SK-N-SH (cell line): Measurements from ENCODE around the gene LRRFIP2. TPM values are rescaled to one million over a fixed set of nuclear protein-coding genes. Genes with fewer than 3 reads are reported as not detected.

ENCODE experiments used
- CTCF ChIA-PET: fragments of 300-600, 350-600 bp; formaldehyde crosslinking; extraction: SDS; loops from one replicate; lab custom pipeline; 2021; lab: Yijun Ruan, JAX
- POLR2A ChIA-PET: fragments of 350-600 bp; sonication (Branson Sonifier 250); formaldehyde crosslinking; extraction: SDS; loops from one replicate; lab custom pipeline; 2020; ENCODE audit warnings: antibody characterized with exemption, inconsistent platforms; lab: Yijun Ruan, JAX
- DNase-seq: peaks from one replicate; pipeline ENCODE4 v3.0.0; 2012
- H2AFZ ChIP-seq: fragments of 200-600 bp; sonication (generic); 2 replicates; pipeline ENCODE4 v1.8.1; 2016; ENCODE audit warnings: antibody characterized with exemption, mild to moderate bottlenecking, low read depth
- H3F3A ChIP-seq: fragments of 200-600 bp; sonication (generic); replicated peaks from 2 replicates; pipeline ENCODE3; 2016; ENCODE audit warnings: antibody characterized with exemption, mild to moderate bottlenecking; ENCODE audit not compliant: insufficient read depth
- H3K27ac ChIP-seq, 2 experiments: fragments of 200-500 bp in 1 of 2; fragments of 200-600 bp in 1 of 2; sonication (Bioruptor generic) in 1 of 2; sonication (generic), shearing (Covaris generic) in 1 of 2; 2 replicates each; pipeline versions ENCODE4 v1.5.1 to v1.6.1; 2014 to 2016; ENCODE audit warnings: low read depth in 2 of 2, inconsistent platforms in 1 of 2, low read length in 1 of 2, mild to moderate bottlenecking in 1 of 2, mixed read lengths in 1 of 2
- H3K27me3 ChIP-seq: fragments of 200-600 bp; sonication (generic), shearing (Covaris generic); 2 replicates; pipeline ENCODE4 v1.6.1; 2016; ENCODE audit warnings: mixed run types; ENCODE audit not compliant: insufficient read depth
- H3K36me3 ChIP-seq, 2 experiments: fragments of 200-500 bp in 1 of 2; fragments of 200-600 bp in 1 of 2; sonication (Bioruptor generic) in 1 of 2; sonication (generic) in 1 of 2; replicated peaks in 1 of 2; 2 replicates each; pipeline versions ENCODE3 to v1.5.1; 2014 to 2016; ENCODE audit warnings: low read length in 1 of 2, mild to moderate bottlenecking in 1 of 2; ENCODE audit not compliant: insufficient read depth in 2 of 2, control insufficient read depth in 1 of 2
- H3K4me1 ChIP-seq, 2 experiments: fragments of 200-500 bp in 1 of 2; fragments of 200-600 bp in 1 of 2; sonication (Bioruptor generic) in 1 of 2; sonication (generic), shearing (Covaris generic) in 1 of 2; 2 replicates each; pipeline versions ENCODE4 v1.5.1 to v1.6.1; 2014 to 2016; ENCODE audit warnings: low read depth in 1 of 2, low read length in 1 of 2, mixed run types in 1 of 2; ENCODE audit not compliant: insufficient read depth in 2 of 2, control insufficient read depth in 1 of 2
- H3K4me2 ChIP-seq: fragments of 200-600 bp; sonication (generic), shearing (Covaris generic); 2 replicates; pipeline ENCODE4 v1.6.1; 2017; ENCODE audit warnings: mixed run types
- H3K4me3 ChIP-seq, 2 experiments: fragments of 200-500 bp in 1 of 2; fragments of 200-600 bp in 1 of 2; sonication (Bioruptor generic) in 1 of 2; sonication (generic), shearing (Covaris generic) in 1 of 2; 2 replicates each; pipeline versions ENCODE4 v1.5.1 to v1.8.1; 2014 to 2016; ENCODE audit warnings: low read depth in 2 of 2, inconsistent platforms in 1 of 2, low read length in 1 of 2, mild to moderate bottlenecking in 1 of 2, mixed read lengths in 1 of 2, moderate library complexity in 1 of 2
- H3K79me2 ChIP-seq: fragments of 200-600 bp; sonication (generic); 2 replicates; pipeline ENCODE4 v1.8.1; 2017; ENCODE audit warnings: mild to moderate bottlenecking; ENCODE audit not compliant: insufficient read depth
- H3K9ac ChIP-seq: fragments of 200-600 bp; sonication (generic); 2 replicates; pipeline ENCODE4 v1.6.1; 2017; ENCODE audit warnings: mixed run types
- H3K9me2 ChIP-seq: fragments of 200-600 bp; sonication (generic); 2 replicates; pipeline ENCODE4 v1.6.1; 2017; ENCODE audit warnings: mixed run types
- H3K9me3 ChIP-seq: fragments of 200-600 bp; sonication (generic); 2 replicates; pipeline ENCODE4 v1.6.1; 2017; ENCODE audit warnings: mixed run types, mild to moderate bottlenecking, moderate library complexity
- H4K20me1 ChIP-seq: fragments of 200-600 bp; sonication (generic); 2 replicates; pipeline ENCODE4 v1.6.1; 2017; ENCODE audit warnings: mild to moderate bottlenecking, mixed run types; ENCODE audit not compliant: insufficient read depth
- CHD2 ChIP-seq: fragments of 150-350 bp; IDR thresholded peaks from 2 replicates; pipeline ENCODE4 v1.6.1; 2018; ENCODE audit warnings: low read length; ENCODE audit not compliant: partially characterized antibody
- FOXM1 ChIP-seq: IDR thresholded peaks from 2 replicates; pipeline ENCODE4 v1.4.0; 2012; ENCODE audit warnings: low read depth, mild to moderate bottlenecking
- GABPA ChIP-seq: IDR thresholded peaks from 2 replicates; pipeline ENCODE4 v1.4.0; 2012; ENCODE audit warnings: low read depth, mild to moderate bottlenecking
- GATA2 ChIP-seq: sonication (generic); formaldehyde crosslinking; IDR thresholded peaks from 2 replicates; pipeline ENCODE4 v1.5.0; 2020; ENCODE audit warnings: mild to moderate bottlenecking, missing genetic modification reagents
- MXI1 ChIP-seq: IDR thresholded peaks from 2 replicates; pipeline ENCODE4 v1.6.1; 2012; ENCODE audit warnings: mild to moderate bottlenecking, low read depth, low read length, improper control_type of control experiment
- RAD21 ChIP-seq: IDR thresholded peaks from 2 replicates; pipeline ENCODE4 v1.6.1; 2012; ENCODE audit warnings: mild to moderate bottlenecking, low read length
- RCOR1 ChIP-seq: fragments of 150-350 bp; IDR thresholded peaks from 2 replicates; pipeline ENCODE4 v1.6.1; 2017; ENCODE audit warnings: antibody characterized with exemption, low read length
- RXRA ChIP-seq: IDR thresholded peaks from 2 replicates; pipeline ENCODE4 v1.4.0; 2012; ENCODE audit warnings: low read depth, mild to moderate bottlenecking, borderline replicate concordance
- SIN3A ChIP-seq: IDR thresholded peaks from 2 replicates; pipeline ENCODE4 v1.6.1; 2012; ENCODE audit warnings: low read depth, mild to moderate bottlenecking, low read length, moderate library complexity, borderline replicate concordance
- SMC3 ChIP-seq: IDR thresholded peaks from 2 replicates; pipeline ENCODE4 v1.6.1; 2012; ENCODE audit warnings: low read depth, low read length, improper control_type of control experiment
- TAF1 ChIP-seq: IDR thresholded peaks from 2 replicates; pipeline ENCODE4 v1.6.1; 2012; ENCODE audit warnings: low read depth, mild to moderate bottlenecking, low read length, moderate library complexity, borderline replicate concordance
- TEAD4 ChIP-seq: IDR thresholded peaks from 2 replicates; pipeline ENCODE4 v1.4.0; 2012; ENCODE audit warnings: mild to moderate bottlenecking, borderline replicate concordance; ENCODE audit not compliant: insufficient read depth
- YY1 ChIP-seq: IDR thresholded peaks from 2 replicates; pipeline ENCODE4 v1.4.0; 2012; ENCODE audit warnings: low read depth, mild to moderate bottlenecking
- WGBS: methylation state at CpG from one replicate; pipeline ENCODE4 v1.1.6; 2017; ENCODE audit warnings: low lambda C conversion rate; 5-methylcytosine and 5-hydroxymethylcytosine counted together
- polyA plus RNA-seq, 3 experiments: library from polyadenylated mRNA; depleted of rRNA; stranded (reverse); fragments of >200 nt; gene quantifications; 2 replicates each; pipeline ENCODE4 v1.2.3, GENCODE V29; 2012
- TF ChIP-seq, protein P1 (sequence below): fragments of 150-350 bp; IDR thresholded peaks from 2 replicates; pipeline ENCODE4 v1.6.1; 2017; ENCODE audit warnings: antibody characterized with exemption, low read length, low read depth, borderline replicate concordance
- TF ChIP-seq, protein P2 (sequence below): IDR thresholded peaks from 2 replicates; pipeline ENCODE4 v1.6.1; 2012; ENCODE audit warnings: mild to moderate bottlenecking, low read depth, low read length, moderate library complexity
- TF ChIP-seq, protein P3 (sequence below): IDR thresholded peaks from 2 replicates; pipeline ENCODE4 v1.4.0; 2012; ENCODE audit warnings: low read depth, borderline replicate concordance
- TF ChIP-seq, protein P4 (sequence below): IDR thresholded peaks from 2 replicates; pipeline ENCODE4 v1.4.0; 2012; ENCODE audit warnings: low read depth, borderline replicate concordance
- TF ChIP-seq, protein P5 (sequence below): IDR thresholded peaks from 2 replicates; pipeline ENCODE4; 2012

Gene LRRFIP2
- polyA plus RNA-seq, 1 of the 3 experiments (the other 2 are of a cell fraction): 27.2 TPM

DNA sequence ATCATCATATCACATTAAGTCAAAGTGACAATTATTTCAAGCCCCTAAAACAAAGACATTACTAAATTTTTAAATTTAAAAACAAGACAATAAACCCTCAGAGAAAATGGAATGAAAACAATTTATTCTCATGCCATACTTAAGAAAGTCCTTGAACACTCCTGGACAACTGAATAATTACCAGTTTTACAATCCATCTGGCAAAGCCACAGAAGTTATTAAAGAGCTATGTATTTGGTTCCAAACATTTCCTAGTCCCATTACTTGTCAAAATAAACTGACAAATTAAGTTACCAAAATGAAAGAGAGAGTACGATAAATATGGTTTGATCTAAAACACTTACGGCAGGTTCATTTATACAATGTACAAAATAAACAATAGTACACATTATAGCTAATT, 63.2 kb downstream of the LRRFIP2 start:
- peaks cover 19% of the 10 kb centered on the region for H3F3A ChIP-seq
- ChIA-PET POLR2A (no interaction called here), CTCF (interaction anchor here (2.6 kb wide), 1 partner anchor 12 kb away, joined by 7 read pairs; no protein-coding TSS in a partner anchor)
- peaks cover 5 to 19% of the 10 kb centered on the region in 2 experiments for H3K36me3 ChIP-seq
- H4K20me1 ChIP-seq: no peaks in the 10 kb centered on the region
- H2AFZ ChIP-seq: no peak overlapping the region
- H3K27ac ChIP-seq: no peak overlapping the region
- H3K9me2 ChIP-seq: no peaks in the 10 kb centered on the region
- H3K4me3 ChIP-seq: no peak overlapping the region
- no peak overlapping the region for H3K9ac ChIP-seq
- H3K27me3 ChIP-seq: no peaks in the 10 kb centered on the region
- H3K4me1 ChIP-seq: peaks cover 0 to 7% of the 10 kb centered on the region in 2 experiments; a peak in 2 of 4 replicates
- WGBS: 95% methylated on average over 2 of the region's 2 CpGs
- H3K9me3 ChIP-seq: no peaks in the 10 kb centered on the region
- peaks cover 63% of the 10 kb centered on the region; the same call in 1 of the 2 replicates for H3K79me2 ChIP-seq
- DNase-seq: no peak
- no peak overlapping the region for H3K4me2 ChIP-seq
- TF ChIP-seq YY1: no peak
- TF ChIP-seq, protein P1, sequence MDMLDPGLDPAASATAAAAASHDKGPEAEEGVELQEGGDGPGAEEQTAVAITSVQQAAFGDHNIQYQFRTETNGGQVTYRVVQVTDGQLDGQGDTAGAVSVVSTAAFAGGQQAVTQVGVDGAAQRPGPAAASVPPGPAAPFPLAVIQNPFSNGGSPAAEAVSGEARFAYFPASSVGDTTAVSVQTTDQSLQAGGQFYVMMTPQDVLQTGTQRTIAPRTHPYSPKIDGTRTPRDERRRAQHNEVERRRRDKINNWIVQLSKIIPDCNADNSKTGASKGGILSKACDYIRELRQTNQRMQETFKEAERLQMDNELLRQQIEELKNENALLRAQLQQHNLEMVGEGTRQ: no peak
- no peak for TF ChIP-seq TAF1
- TF ChIP-seq GATA2: no peak
- TF ChIP-seq, protein P2, sequence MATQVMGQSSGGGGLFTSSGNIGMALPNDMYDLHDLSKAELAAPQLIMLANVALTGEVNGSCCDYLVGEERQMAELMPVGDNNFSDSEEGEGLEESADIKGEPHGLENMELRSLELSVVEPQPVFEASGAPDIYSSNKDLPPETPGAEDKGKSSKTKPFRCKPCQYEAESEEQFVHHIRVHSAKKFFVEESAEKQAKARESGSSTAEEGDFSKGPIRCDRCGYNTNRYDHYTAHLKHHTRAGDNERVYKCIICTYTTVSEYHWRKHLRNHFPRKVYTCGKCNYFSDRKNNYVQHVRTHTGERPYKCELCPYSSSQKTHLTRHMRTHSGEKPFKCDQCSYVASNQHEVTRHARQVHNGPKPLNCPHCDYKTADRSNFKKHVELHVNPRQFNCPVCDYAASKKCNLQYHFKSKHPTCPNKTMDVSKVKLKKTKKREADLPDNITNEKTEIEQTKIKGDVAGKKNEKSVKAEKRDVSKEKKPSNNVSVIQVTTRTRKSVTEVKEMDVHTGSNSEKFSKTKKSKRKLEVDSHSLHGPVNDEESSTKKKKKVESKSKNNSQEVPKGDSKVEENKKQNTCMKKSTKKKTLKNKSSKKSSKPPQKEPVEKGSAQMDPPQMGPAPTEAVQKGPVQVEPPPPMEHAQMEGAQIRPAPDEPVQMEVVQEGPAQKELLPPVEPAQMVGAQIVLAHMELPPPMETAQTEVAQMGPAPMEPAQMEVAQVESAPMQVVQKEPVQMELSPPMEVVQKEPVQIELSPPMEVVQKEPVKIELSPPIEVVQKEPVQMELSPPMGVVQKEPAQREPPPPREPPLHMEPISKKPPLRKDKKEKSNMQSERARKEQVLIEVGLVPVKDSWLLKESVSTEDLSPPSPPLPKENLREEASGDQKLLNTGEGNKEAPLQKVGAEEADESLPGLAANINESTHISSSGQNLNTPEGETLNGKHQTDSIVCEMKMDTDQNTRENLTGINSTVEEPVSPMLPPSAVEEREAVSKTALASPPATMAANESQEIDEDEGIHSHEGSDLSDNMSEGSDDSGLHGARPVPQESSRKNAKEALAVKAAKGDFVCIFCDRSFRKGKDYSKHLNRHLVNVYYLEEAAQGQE: no peak
- no peak for TF ChIP-seq SMC3
- no peak for TF ChIP-seq GABPA
- TF ChIP-seq CHD2: no peak
- TF ChIP-seq, all 33 proteins: peak for 0

DNA sequence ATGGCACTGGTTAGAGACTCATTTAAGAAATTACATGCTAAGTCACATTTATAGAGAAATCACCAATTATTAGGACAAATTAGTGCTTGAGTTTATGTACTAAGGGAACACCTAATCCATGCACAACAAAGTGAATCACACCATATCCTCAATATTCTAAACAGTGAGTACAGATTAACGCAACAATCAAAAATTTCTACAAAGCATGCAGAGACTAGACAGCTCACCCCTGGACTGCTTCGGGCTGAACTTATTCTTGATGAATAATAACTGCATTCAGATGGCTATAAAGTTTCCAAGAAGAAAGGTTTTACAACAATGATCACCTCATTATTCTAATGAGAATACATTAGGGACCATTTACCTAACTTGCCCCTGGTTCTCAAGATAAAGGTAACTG, 66.5 kb downstream of the LRRFIP2 start:
- no peak overlapping the region for H3K4me3 ChIP-seq
- DNase-seq: no peak
- peaks cover 8 to 16% of the 10 kb centered on the region in 2 experiments for H3K36me3 ChIP-seq
- H4K20me1 ChIP-seq: no peaks in the 10 kb centered on the region
- H3K4me1 ChIP-seq: peaks cover 0 to 3% of the 10 kb centered on the region in 2 experiments; a peak in 2 of 4 replicates
- ChIA-PET POLR2A (no interaction called here), CTCF (no interaction called here)
- no peaks in the 10 kb centered on the region for H3K9me2 ChIP-seq
- no peak overlapping the region for H3K9ac ChIP-seq
- peaks cover 60% of the 10 kb centered on the region for H3K79me2 ChIP-seq
- H3K27me3 ChIP-seq: no peaks in the 10 kb centered on the region
- H3K27ac ChIP-seq: no peak overlapping the region
- peaks cover 8% of the 10 kb centered on the region for H3F3A ChIP-seq
- WGBS: 94% methylated on average over 2 of the region's 2 CpGs
- H3K9me3 ChIP-seq: no peaks in the 10 kb centered on the region
- H2AFZ ChIP-seq: no peak overlapping the region
- H3K4me2 ChIP-seq: no peak overlapping the region
- no peak for TF ChIP-seq TEAD4
- no peak for TF ChIP-seq MXI1
- no peak for TF ChIP-seq SMC3
- TF ChIP-seq, protein P1: no peak
- TF ChIP-seq, protein P3, sequence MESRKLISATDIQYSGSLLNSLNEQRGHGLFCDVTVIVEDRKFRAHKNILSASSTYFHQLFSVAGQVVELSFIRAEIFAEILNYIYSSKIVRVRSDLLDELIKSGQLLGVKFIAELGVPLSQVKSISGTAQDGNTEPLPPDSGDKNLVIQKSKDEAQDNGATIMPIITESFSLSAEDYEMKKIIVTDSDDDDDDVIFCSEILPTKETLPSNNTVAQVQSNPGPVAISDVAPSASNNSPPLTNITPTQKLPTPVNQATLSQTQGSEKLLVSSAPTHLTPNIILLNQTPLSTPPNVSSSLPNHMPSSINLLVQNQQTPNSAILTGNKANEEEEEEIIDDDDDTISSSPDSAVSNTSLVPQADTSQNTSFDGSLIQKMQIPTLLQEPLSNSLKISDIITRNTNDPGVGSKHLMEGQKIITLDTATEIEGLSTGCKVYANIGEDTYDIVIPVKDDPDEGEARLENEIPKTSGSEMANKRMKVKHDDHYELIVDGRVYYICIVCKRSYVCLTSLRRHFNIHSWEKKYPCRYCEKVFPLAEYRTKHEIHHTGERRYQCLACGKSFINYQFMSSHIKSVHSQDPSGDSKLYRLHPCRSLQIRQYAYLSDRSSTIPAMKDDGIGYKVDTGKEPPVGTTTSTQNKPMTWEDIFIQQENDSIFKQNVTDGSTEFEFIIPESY: no peak
- TF ChIP-seq RCOR1: no peak
- TF ChIP-seq RXRA: no peak
- no peak for TF ChIP-seq SIN3A
- TF ChIP-seq, protein P4, sequence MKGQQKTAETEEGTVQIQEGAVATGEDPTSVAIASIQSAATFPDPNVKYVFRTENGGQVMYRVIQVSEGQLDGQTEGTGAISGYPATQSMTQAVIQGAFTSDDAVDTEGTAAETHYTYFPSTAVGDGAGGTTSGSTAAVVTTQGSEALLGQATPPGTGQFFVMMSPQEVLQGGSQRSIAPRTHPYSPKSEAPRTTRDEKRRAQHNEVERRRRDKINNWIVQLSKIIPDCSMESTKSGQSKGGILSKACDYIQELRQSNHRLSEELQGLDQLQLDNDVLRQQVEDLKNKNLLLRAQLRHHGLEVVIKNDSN: no peak
- TF ChIP-seq FOXM1: no peak
- TF ChIP-seq RAD21: no peak
- TF ChIP-seq, protein P5, sequence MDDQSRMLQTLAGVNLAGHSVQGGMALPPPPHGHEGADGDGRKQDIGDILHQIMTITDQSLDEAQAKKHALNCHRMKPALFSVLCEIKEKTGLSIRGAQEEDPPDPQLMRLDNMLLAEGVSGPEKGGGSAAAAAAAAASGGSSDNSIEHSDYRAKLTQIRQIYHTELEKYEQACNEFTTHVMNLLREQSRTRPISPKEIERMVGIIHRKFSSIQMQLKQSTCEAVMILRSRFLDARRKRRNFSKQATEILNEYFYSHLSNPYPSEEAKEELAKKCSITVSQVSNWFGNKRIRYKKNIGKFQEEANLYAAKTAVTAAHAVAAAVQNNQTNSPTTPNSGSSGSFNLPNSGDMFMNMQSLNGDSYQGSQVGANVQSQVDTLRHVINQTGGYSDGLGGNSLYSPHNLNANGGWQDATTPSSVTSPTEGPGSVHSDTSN: no peak
